ENCODE measurements around the gene SLC25A13.

SLC25A13 gene

DNA sequence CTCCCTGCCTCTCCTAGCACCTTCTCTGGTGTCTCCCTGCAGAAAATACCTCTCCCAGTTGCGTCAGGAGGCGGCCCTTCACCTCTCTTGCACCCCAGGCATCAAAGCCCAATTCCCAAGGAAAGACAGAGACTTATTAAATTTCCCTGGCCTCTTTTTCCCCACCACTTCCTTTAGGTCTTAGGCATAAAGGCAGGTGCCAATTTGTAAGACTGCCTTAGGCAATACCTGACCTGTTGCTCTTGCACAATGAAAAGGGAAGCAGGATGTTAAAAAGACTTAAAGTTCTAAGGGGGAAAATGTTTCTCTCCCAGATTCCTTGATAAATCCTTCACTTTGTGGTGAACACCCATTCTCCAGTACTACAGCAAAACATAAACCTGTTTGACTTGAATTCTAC lies 186.7 kb downstream of the SLC25A13 start:
- in situ Hi-C loops (cut with MboI; ENCODE audit: low pct_unique_long_range_greater_than_20kb, low sequenced_read_pairs, unreplicated experiment) = no loop called here
- no peak for DNase-seq (ENCODE audit: low spot score)
- TF ChIP-seq, protein P1, sequence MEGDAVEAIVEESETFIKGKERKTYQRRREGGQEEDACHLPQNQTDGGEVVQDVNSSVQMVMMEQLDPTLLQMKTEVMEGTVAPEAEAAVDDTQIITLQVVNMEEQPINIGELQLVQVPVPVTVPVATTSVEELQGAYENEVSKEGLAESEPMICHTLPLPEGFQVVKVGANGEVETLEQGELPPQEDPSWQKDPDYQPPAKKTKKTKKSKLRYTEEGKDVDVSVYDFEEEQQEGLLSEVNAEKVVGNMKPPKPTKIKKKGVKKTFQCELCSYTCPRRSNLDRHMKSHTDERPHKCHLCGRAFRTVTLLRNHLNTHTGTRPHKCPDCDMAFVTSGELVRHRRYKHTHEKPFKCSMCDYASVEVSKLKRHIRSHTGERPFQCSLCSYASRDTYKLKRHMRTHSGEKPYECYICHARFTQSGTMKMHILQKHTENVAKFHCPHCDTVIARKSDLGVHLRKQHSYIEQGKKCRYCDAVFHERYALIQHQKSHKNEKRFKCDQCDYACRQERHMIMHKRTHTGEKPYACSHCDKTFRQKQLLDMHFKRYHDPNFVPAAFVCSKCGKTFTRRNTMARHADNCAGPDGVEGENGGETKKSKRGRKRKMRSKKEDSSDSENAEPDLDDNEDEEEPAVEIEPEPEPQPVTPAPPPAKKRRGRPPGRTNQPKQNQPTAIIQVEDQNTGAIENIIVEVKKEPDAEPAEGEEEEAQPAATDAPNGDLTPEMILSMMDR (IDR thresholded peaks at IDR 0.05; ENCODE audit: extremely low read depth, insufficient read depth, missing control alignments) = no peak

DNA sequence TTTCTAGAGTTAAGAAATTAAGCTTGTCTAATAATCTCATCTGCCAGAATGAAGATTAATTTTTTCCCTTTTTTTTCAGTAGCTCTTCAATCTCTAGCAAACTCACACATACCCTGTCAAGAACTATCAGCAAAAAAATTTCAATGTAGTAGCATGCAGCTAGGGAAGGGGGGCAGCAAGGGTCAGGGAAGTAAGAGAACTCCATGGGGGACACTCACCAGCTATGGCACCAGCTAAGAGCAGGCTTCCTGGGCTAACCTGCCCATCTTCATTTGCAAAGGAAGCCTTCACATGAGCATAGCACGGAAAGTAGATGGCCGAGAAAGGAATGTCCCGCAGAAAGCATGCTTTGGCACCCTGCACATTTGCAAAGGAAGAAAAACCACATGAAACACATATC lies 190.4 kb downstream of the SLC25A13 start:
- in situ Hi-C loops (cut with MboI; ENCODE audit: low pct_unique_long_range_greater_than_20kb, low sequenced_read_pairs, unreplicated experiment) = no loop called here
- no peak for DNase-seq (ENCODE audit: low spot score)
- TF ChIP-seq, protein P1 (IDR thresholded peaks at IDR 0.05; ENCODE audit: extremely low read depth, insufficient read depth, missing control alignments) = no peak

DNA sequence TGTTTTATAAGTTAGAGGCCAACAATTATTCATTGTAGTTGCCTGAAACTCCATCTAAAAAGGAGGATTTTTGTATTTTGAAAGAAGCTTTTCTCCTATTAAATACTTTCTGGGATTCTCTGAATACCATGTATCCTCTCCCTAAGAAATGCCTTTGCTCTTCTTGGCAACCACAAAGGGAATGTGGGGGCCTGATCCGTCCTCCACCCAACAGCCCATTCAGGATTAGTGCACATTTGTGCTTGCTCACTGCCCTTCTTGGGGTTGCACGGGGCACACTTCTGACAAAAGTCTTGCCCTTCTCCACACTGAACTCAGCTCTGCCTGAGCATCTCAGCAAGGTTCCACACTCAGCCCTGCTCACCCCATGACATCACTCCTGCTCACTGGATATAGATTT lies 194.2 kb downstream of the SLC25A13 start:
- in situ Hi-C loops (cut with MboI; ENCODE audit: low pct_unique_long_range_greater_than_20kb, low sequenced_read_pairs, unreplicated experiment) = no loop called here
- no peak for DNase-seq (ENCODE audit: low spot score)
- TF ChIP-seq, protein P1 (IDR thresholded peaks at IDR 0.05; ENCODE audit: extremely low read depth, insufficient read depth, missing control alignments) = no peak

DNA sequence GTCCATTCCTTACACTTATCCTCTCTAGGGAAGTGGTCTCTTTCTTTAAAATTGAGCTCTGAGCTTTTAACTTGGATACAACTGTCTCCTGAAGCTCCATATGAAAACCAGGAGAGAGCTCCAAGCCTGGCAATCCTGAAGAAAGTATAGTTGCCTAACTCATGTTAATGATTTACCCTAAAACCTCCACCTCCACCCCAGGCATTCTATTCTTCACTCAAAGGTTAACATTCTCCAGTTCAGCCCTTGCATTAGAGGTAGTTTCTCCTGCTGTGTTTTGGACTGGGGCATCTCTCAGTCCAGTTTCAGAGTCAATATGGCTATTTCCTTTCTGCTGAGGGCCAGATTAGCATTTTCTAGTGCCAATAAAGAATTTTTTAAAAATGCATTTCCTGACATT lies 195.5 kb downstream of the SLC25A13 start:
- TF ChIP-seq, protein P1 (IDR thresholded peaks at IDR 0.05; ENCODE audit: extremely low read depth, insufficient read depth, missing control alignments) = no peak
- in situ Hi-C loops (cut with MboI; ENCODE audit: low pct_unique_long_range_greater_than_20kb, low sequenced_read_pairs, unreplicated experiment) = no loop called here

DNA sequence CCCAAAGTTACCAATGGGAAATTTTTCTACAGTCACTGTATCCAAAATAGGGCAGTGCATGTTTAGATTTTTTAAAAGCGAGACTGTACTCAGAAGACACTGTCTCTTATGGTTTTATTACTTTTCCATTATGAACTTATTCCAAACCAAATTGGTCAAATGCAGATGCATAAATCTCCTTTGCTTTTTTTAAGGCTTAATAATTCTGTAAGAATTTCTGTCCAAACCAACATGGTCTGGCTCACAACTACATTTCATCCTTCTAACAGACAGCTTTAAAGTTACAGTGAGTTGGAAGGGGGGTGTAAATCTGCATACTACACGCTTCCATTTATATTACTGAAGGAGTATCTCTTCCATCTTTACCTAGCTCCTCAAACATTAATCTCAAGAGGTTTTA lies 199.2 kb downstream of the SLC25A13 start:
- no peak for DNase-seq (ENCODE audit: low spot score)
- TF ChIP-seq, protein P1 (IDR thresholded peaks at IDR 0.05; ENCODE audit: extremely low read depth, insufficient read depth, missing control alignments) = no peak
- in situ Hi-C loops (cut with MboI; ENCODE audit: low pct_unique_long_range_greater_than_20kb, low sequenced_read_pairs, unreplicated experiment) = no loop called here

More for the DNA sequence above, 195.5 kb downstream of the SLC25A13 start:
- no peak for DNase-seq (ENCODE audit: low spot score)

DNA sequence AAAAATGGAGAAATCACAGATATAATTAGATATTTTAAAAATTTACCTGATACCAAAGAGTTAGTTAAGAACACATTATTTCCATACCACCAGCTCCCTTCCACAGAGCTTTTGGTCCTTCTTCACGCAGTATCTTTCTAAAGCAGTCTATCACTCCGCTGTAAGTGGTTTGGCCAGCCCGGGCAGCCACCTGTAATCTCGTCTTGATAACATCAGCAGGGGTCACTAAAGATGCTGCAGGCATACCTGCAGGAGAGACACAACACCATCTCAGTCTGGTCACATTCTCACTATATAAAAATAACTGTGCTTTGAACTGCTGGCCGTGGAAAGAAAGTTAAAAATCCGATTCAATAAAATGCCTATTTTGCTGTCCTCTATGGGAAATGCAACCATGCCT lies 200.1 kb downstream of the SLC25A13 start:
- TF ChIP-seq, protein P1 (IDR thresholded peaks at IDR 0.05; ENCODE audit: extremely low read depth, insufficient read depth, missing control alignments) = no peak
- no peak for DNase-seq (ENCODE audit: low spot score)
- in situ Hi-C loops (cut with MboI; ENCODE audit: low pct_unique_long_range_greater_than_20kb, low sequenced_read_pairs, unreplicated experiment) = no loop called here
